ENCODE data around the gene FAM180A.

GRCh38 chr7:135721198-135721820, 27.3 kb downstream of the FAM180A start:
- no peak for TF ChIP-seq POLR2AphosphoS5 (IDR thresholded peaks at IDR 0.05; ENCODE audit: low read depth)
- no peak for TF ChIP-seq CTCF (IDR thresholded peaks at IDR 0.05; ENCODE audit: insufficient read depth, low read length)
- TF ChIP-seq GABPA (IDR thresholded peaks at IDR 0.05; ENCODE audit: low read depth), result no peak

Measured in HL-60 (cell line).